Activated T-helper 17 cell treated with anti-CD3 and anti-CD28 coated beads, Interleukin-2, amount 50 U/mL, for 72 hours (primary cell): ENCODE measurements around the gene PRKACA. TPM values are rescaled to one million over a fixed set of nuclear protein-coding genes. Genes with fewer than 3 reads are reported as not detected.

ENCODE experiments used
- ATAC-seq: fragments of 150-1000 bp; cut with Tn5 transposase; replicated peaks from 2 replicates; pipeline ENCODE4 v1.10.0; 2021; ENCODE audit warnings: mild to moderate bottlenecking, moderate library complexity
- H3K27ac Mint-ChIP-seq: one replicate; pipeline ENCODE4 v1.8.0; 2022; ENCODE audit warnings: mixed read lengths
- H3K27me3 Mint-ChIP-seq: one replicate; pipeline ENCODE4 v1.8.0; 2022; ENCODE audit warnings: mixed read lengths
- H3K36me3 Mint-ChIP-seq: one replicate; pipeline ENCODE4 v1.8.0; 2022; ENCODE audit warnings: low read depth, mild to moderate bottlenecking, mixed read lengths
- H3K4me1 Mint-ChIP-seq: one replicate; pipeline ENCODE4 v1.8.0; 2022; ENCODE audit warnings: mixed read lengths
- H3K4me3 Mint-ChIP-seq: one replicate; pipeline ENCODE4 v1.8.0; 2022; ENCODE audit warnings: mild to moderate bottlenecking, mixed read lengths
- H3K9me3 Mint-ChIP-seq: one replicate; pipeline ENCODE4 v1.8.0; 2022; ENCODE audit warnings: mixed read lengths
- total RNA-seq, 2 donors: library from RNA; stranded (reverse); gene quantifications; one replicate each; pipeline ENCODE4 v1.2.3, GENCODE V29; 2022

Gene PRKACA
- total RNA-seq = 10 to 100 TPM; 43.1 to 69.5 TPM

- no peaks in the 10 kb centered on the region for H3K9me3 Mint-ChIP-seq
- peak within 1 kb of the TSS; percentile 88 for H3K4me3 Mint-ChIP-seq
- H3K36me3 Mint-ChIP-seq = peaks cover 6% of the 10 kb centered on the region
- H3K27me3 Mint-ChIP-seq = no peaks in the 10 kb centered on the region
- peaks cover 27% of the 10 kb centered on the region for H3K4me1 Mint-ChIP-seq
- ATAC-seq = peak; percentile 96
- peak within 1 kb of the TSS; percentile 87 for H3K27ac Mint-ChIP-seq
Measured at GRCh38 chr19:14117668-14118164, at the start of gene PRKACA. Gene PRKACA (minus strand): TSS chr19:14117762. CDS start chr19:14117547, 215 bp downstream.

- H3K27me3 Mint-ChIP-seq = no peaks in the 10 kb centered on the region
- peak; percentile 23 for ATAC-seq
- no peaks in the 10 kb centered on the region for H3K9me3 Mint-ChIP-seq
- H3K36me3 Mint-ChIP-seq = peaks cover 18% of the 10 kb centered on the region
- H3K4me1 Mint-ChIP-seq = peaks cover 22% of the 10 kb centered on the region
- H3K4me3 Mint-ChIP-seq = peak overlapping the region; percentile 79
- H3K27ac Mint-ChIP-seq = peak overlapping the region; percentile 93
Measured at GRCh38 chr19:14166999-14167575, 49.5 kb upstream of the PRKACA start.

GRCh38 chr19:14165990-14166830 is 48.6 kb upstream of the PRKACA start:
- Mint-ChIP-seq H3K27ac (peak overlapping the region; percentile 93), H3K9me3 (no peaks in the 10 kb centered on the region), H3K36me3 (peaks cover 14% of the 10 kb centered on the region), H3K27me3 (no peaks in the 10 kb centered on the region), H3K4me1 (peaks cover 22% of the 10 kb centered on the region), H3K4me3 (peak overlapping the region; percentile 79)
- peak; percentile 15 for ATAC-seq

GRCh38 chr19:14164724-14165493 is 47.3 kb upstream of the PRKACA start:
- no peak for ATAC-seq
- no peak overlapping the region for H3K4me3 Mint-ChIP-seq
- no peaks in the 10 kb centered on the region for H3K9me3 Mint-ChIP-seq
- peaks cover 15% of the 10 kb centered on the region for H3K4me1 Mint-ChIP-seq
- no peaks in the 10 kb centered on the region for H3K27me3 Mint-ChIP-seq
- no peak overlapping the region for H3K27ac Mint-ChIP-seq
- H3K36me3 Mint-ChIP-seq = peaks cover under 1% of the 10 kb centered on the region

DNA sequence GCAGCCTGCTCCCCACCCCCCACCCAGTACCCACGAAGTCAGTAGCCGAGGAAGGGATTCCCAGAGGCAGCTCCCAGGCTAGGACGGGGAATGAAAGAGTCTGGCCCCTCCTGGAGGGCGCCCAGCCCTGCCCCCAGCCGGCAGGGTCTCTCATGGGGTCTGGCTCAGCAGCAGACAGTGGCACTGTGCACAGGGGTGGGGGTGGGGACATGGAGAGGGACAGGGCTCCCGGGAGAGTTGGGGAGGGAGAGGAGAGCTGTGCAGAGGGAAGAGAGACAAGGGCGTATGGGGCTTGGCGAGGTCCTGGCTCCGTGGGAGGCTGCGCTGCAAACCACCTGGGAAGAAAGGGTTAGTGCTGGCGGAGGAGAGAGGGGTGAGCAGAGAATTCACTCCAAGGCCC is 46.5 kb upstream of the PRKACA start:
- Mint-ChIP-seq H3K27me3 (no peaks in the 10 kb centered on the region), H3K4me3 (no peak overlapping the region), H3K27ac (no peak overlapping the region)

DNA sequence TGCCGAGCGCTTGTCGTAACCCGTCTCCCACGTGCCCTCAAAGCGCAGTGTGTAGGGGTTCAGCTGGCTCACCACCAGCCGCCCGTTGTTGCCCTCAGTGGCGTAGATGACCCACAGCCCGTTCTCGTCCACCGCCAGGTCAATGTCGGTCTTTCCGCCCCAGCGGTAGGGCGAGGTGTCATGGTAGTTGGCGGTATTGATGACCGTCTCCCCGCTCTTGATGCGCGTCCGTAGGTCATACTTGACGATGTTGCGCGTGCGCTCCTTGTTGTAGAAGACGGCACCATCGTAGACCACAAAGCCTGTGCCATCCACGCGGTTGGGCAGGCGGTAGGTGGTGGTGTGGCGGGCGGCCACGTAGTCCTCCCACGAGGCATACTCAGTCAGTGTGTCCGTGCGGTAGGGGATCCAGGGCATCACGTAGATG is 45.3 kb upstream of the PRKACA start:
- Mint-ChIP-seq H3K4me3 (no peak overlapping the region), H3K27me3 (no peaks in the 10 kb centered on the region), H3K36me3 (no peaks in the 10 kb centered on the region), H3K9me3 (no peaks in the 10 kb centered on the region), H3K27ac (no peak overlapping the region), H3K4me1 (peaks cover 15% of the 10 kb centered on the region)
- ATAC-seq = no peak

More for the DNA sequence above, 46.5 kb upstream of the PRKACA start:
- H3K9me3 Mint-ChIP-seq = no peaks in the 10 kb centered on the region
- ATAC-seq = no peak
- H3K36me3 Mint-ChIP-seq = no peaks in the 10 kb centered on the region
- peaks cover 15% of the 10 kb centered on the region for H3K4me1 Mint-ChIP-seq

GRCh38 chr19:14161305-14161704 is 43.7 kb upstream of the PRKACA start:
- Mint-ChIP-seq H3K27ac (no peak overlapping the region), H3K36me3 (no peaks in the 10 kb centered on the region), H3K4me1 (peaks cover 3% of the 10 kb centered on the region), H3K4me3 (no peak overlapping the region), H3K9me3 (no peaks in the 10 kb centered on the region), H3K27me3 (no peaks in the 10 kb centered on the region)
- no peak for ATAC-seq

- H3K9me3 Mint-ChIP-seq = no peaks in the 10 kb centered on the region
- H3K27me3 Mint-ChIP-seq = no peaks in the 10 kb centered on the region
- no peak for ATAC-seq
- no peaks in the 10 kb centered on the region for H3K4me1 Mint-ChIP-seq
- H3K27ac Mint-ChIP-seq = no peak overlapping the region
- H3K4me3 Mint-ChIP-seq = no peak overlapping the region
- H3K36me3 Mint-ChIP-seq = no peaks in the 10 kb centered on the region
Measured at GRCh38 chr19:14160017-14160703, 42.6 kb upstream of the PRKACA start.

GRCh38 chr19:14159059-14159458 is 41.5 kb upstream of the PRKACA start:
- Mint-ChIP-seq H3K27ac (no peak overlapping the region), H3K27me3 (no peaks in the 10 kb centered on the region), H3K36me3 (no peaks in the 10 kb centered on the region), H3K9me3 (no peaks in the 10 kb centered on the region), H3K4me1 (no peaks in the 10 kb centered on the region), H3K4me3 (no peak overlapping the region)
- ATAC-seq = no peak

DNA sequence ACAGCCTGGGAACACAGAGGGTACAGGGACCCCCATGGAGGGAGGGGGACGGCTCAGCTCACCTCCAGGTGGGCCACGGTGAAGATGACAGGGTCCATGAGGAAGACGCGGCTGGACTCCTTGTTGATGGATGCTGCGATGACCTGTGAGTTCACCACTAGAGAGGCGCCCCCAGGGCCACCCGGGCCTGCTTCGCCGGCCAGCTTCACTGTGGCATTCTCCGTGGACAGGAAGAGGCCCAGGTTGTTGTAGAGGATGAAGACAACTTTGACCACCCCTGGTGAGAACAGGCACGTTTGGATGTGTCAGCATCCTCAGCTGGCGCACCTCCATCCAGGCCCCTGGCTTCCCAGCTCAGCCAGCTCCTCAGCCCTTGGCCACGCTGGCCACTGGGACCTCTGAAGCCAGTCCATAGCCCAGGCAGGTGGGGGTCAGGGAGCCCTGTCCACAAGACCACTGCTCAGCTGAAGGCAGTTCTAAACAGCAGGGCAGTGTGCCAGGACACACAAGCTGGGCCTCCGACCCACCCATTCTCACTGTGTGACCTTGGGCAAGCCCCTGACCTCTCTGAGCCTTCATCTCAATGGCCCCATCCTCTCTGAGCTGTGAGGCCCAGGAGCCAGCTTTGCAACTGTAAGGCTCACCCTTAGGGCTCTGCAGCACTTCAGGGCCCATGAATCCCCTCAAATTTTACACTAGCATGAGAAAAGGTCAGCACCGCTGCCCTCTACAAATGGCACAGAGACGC is 40.9 kb upstream of the PRKACA start:
- Mint-ChIP-seq H3K9me3 (no peaks in the 10 kb centered on the region), H3K27ac (no peak overlapping the region), H3K4me3 (no peak overlapping the region), H3K27me3 (no peaks in the 10 kb centered on the region), H3K4me1 (no peaks in the 10 kb centered on the region), H3K36me3 (no peaks in the 10 kb centered on the region)
- ATAC-seq = no peak

DNA sequence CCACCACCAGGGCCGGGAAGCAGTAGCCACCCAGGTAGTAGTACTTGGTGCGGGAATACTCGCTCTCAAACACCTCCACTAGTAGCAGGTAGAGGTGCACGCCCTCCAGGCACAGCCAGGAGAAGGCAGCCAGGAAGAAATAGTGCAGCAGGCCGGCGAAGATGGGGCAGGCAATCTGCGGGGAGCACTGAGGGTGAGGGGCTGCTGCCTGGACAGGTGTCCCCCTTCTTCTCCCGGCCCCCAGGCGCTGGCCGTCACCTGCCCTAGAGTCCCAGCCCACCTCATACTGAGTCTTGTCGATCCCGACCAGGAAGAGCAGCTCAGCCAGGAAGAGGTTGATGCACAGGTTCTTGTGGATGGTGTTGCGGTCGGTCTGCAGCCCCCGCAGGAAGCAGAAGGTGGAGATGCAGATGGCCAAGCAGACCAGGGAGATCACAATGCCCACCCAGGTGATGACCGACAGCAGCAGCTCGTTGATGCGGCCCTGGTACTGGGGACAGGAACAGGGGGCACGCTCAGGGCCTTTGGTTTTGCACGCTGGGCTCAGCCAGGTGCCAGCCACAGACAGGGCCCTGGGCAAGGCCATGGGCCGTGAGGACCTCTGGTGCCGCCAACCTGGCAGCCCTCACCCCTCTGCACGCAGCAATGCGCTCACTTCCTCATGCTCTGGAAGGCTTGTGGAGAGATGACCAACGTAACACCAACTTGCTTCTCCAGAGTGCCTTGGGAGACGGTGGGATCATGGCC is 39.6 kb upstream of the PRKACA start:
- H3K4me1 Mint-ChIP-seq = peaks cover 4% of the 10 kb centered on the region
- H3K27ac Mint-ChIP-seq = no peak overlapping the region
- H3K9me3 Mint-ChIP-seq = no peaks in the 10 kb centered on the region
- ATAC-seq = no peak
- no peaks in the 10 kb centered on the region for H3K27me3 Mint-ChIP-seq
- H3K36me3 Mint-ChIP-seq = peaks cover 8% of the 10 kb centered on the region
- no peak overlapping the region for H3K4me3 Mint-ChIP-seq

DNA sequence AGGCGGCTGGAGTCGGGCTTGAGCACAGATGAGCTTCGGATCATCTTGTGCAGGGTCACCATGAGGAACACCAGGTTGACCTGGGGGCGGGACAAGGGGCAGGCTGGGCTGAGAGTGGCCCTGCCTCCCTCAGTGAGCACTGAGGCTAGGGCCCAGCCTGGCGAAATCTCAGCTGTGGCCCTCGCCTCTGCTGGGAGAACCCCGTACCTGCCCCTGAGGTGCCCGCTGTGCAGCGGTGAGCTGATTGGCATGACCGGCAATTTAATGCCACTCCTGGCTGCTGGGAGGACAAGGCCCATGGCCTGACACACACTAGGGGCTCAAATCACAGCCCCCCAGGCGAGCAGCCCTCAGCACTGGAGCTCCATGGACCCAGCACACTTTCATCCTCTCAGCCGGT is 38.6 kb upstream of the PRKACA start:
- Mint-ChIP-seq H3K9me3 (no peaks in the 10 kb centered on the region), H3K4me1 (peaks cover 4% of the 10 kb centered on the region), H3K27me3 (no peaks in the 10 kb centered on the region), H3K36me3 (peaks cover 8% of the 10 kb centered on the region), H3K27ac (no peak overlapping the region), H3K4me3 (no peak overlapping the region)
- no peak for ATAC-seq

DNA sequence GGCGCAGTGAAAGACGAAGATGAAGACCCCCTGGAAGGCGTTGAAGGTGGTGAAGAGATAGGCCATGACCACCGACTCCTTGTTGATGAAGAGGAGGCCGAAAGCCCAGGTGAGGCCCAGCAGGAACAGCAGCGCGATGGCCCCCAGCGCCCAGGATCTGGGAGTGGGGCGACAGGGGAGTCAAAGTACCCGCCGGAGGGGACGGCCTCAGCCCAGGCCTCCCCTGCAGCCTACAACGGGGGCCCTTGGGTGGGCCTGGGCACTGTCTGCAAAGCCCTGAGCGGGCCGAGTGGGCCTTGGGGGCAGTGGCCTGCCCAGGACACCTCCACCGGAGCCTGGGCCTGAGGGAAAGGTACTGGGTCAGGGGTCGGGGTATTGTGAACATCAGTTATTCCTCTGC is 37.8 kb upstream of the PRKACA start:
- H3K9me3 Mint-ChIP-seq = no peaks in the 10 kb centered on the region
- no peak for ATAC-seq
- no peaks in the 10 kb centered on the region for H3K27me3 Mint-ChIP-seq
- H3K4me3 Mint-ChIP-seq = no peak overlapping the region
- H3K4me1 Mint-ChIP-seq = peaks cover 4% of the 10 kb centered on the region
- no peak overlapping the region for H3K27ac Mint-ChIP-seq
- peaks cover 8% of the 10 kb centered on the region for H3K36me3 Mint-ChIP-seq
